Stimulated activated CD4-positive, alpha-beta T cell treated with anti-CD3 and anti-CD28 coated beads, Interleukin-12 subunit alpha, Interleukin-12 subunit beta, amount 100 ng/mL, for 24 hours (primary cell): ENCODE data around the gene MTFP1.
"Not testable (repeated sequence)": the region's sequence is repeated elsewhere in the genome, so short reads cannot be mapped to it uniquely, and the experiment has no call there.

Source experiments
- DNase-seq, 2 experiments: peaks; one replicate each; pipeline ENCODE4 v3.0.0-alpha.2; 2020; ENCODE audit warnings: low read depth in 2 of 2

Gene MTFP1

GRCh38 chr22:30425327-30425615 lies 297 bp upstream of the MTFP1 start:
- DNase-seq, result no peak

DNA sequence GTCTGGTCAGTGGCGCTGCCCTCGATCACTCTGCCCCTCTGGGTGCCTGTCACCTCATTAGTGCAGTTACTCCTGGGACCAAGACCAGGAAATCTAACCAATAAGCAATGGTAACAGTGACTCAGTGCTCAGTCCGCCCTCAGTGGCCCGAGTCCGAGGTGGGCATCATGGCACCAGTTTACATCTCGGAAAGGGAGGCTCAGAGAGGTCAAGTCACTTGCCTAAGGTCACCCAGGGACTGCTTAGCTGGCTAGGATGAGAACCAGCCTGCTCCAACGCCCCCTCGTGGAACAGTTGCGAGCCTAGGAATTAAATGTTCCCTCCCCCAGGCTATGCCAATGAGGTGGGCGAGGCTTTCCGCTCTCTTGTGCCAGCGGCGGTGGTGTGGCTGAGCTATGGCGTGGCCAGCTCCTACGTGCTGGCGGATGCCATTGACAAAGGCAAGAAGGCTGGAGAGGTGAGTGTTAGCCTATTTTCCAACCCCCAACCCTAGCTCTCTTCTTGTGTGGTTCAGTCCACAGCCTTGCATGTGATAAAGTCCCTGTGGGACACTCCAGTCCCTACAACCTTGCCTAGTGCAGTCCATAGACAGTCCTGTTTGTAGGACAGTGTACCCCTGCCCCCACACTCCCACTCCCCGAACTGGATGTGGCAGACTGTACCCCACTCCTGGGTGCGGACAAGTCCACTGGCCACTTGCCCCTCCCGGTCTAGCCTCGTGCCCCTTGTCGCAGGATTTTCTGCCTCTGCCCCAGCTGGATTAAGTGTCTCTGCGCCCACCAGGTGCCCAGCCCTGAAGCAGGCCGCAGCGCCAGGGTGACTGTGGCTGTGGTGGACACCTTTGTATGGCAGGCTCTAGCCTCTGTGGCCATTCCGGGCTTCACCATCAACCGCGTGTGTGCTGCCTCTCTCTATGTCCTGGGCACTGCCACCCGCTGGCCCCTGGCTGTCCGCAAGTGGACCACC lies 1.1 kb downstream of the MTFP1 start:
- peak; percentile 74 to 94 for DNase-seq

- DNase-seq, result no peak
These were observed 2.3 kb downstream of the MTFP1 start for GRCh38 chr22:30427871-30428270.

GRCh38 chr22:30429887-30430286 lies 4.3 kb downstream of the MTFP1 start:
- DNase-seq, result no peak

GRCh38 chr22:30430933-30431332 lies 5.4 kb downstream of the MTFP1 start:
- DNase-seq, result no peak

DNA sequence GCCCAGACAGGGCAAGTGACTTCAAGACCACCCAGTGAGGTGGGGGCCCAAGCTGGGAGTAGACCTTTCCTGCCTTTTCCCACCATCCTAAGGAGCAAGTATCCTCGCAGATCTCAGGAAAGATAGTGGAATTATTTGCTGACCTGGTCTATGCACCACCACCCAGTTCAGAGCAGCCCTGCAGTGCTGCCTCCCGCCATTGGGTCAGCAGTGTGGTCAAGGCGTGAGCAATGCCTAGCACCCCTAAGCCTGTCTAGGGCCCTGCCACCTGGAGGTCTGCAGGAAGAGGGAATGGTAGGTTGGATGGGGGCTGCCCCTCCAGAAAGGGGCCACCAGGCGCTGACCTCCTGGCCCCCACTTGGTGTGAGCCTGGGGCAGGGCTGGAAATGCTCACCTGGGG lies 6.5 kb downstream of the MTFP1 start:
- DNase-seq, result no peak

DNA sequence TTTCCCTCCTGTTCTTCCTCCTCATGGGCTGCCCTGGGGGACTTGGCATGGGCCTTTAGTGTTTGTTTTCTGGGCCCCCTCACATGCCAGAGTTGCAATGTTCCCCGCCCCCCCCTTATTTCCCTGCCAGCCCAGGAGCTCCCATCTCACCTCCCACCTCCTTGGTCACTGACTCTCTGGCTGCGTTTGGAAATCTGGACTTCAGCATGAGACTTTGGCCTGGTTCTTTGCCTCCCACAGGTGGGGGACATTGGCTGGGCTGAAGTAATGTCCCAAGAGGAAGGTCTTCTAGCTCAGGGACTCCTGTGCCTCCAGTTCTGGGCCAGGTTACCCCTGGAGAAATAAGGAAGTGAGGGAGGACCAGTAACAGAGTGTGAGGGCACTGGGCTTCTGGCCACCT lies 7.0 kb downstream of the MTFP1 start:
- no peak for DNase-seq

- DNase-seq, result no peak
These were observed 7.7 kb downstream of the MTFP1 start for GRCh38 chr22:30433227-30433626.

DNA sequence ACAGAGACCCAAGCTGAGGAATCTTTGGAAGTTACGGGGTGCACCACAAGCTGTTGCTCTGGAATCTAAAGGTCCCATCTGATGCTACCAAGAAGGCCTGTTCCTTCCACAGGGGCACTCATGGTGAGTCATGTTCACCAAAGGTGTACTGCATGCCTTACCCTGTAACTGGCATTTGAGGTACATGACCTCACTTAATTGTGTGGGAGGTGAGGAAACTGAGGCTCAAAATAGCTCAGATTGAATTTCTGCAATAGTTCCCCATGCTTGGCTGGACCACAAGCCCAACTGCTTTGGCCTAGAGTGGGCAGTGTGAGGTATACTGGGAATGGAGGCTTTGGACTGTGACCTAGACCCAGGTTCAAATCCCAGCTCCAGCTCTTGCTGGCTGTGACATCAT lies 8.2 kb downstream of the MTFP1 start:
- DNase-seq, result no peak

GRCh38 chr22:30434843-30435242 lies 9.3 kb downstream of the MTFP1 start:
- no peak for DNase-seq

- DNase-seq, result peak; percentile 56 to 66
These were observed 10.1 kb downstream of the MTFP1 start for GRCh38 chr22:30435674-30436126.

- DNase-seq, result no peak
These were observed 10.6 kb downstream of the MTFP1 start for GRCh38 chr22:30436196-30436595.

- no peak for DNase-seq
These were observed 13.0 kb downstream of the MTFP1 start for GRCh38 chr22:30438559-30438958.

DNA sequence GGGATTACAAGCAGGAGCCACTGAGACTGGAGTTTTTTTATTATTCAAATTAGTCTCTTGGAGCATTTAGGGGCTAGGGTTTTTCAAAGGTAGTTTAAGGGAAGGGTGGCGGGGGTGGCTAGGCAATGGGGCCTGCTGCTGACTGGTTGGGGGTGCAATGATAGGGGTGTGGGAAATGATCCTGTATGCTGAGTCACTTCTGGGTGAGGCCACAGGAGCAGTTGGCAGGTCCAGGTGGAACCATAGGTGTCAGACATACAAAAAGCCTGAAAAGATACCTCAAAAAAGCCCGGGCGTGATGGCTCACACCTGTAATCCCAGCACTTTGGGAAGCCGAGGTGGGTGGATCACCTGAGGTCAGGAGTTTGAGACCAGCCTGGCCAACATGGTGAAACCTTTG lies 13.7 kb downstream of the MTFP1 start:
- DNase-seq, result no peak

DNA sequence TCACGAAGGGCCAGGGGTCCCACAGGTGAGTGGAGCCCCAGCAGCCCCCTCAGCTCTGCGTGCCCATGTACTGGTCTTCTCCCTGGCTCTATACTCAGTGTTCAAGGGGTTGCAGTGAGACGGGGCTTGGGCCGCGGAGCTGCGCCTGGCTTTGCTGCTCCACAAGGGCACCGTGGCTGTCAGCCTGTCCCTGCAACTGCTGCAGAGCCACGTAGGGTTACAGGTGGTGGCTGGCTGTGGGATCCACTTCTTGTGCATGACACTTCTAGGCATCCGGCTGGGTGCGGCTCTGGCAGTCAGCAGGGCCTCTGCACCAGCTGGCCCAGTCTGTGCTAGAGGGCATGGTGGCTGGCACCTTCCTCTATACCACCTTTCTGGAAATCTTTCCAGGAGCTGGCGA lies 14.3 kb downstream of the MTFP1 start:
- no peak for DNase-seq

DNA sequence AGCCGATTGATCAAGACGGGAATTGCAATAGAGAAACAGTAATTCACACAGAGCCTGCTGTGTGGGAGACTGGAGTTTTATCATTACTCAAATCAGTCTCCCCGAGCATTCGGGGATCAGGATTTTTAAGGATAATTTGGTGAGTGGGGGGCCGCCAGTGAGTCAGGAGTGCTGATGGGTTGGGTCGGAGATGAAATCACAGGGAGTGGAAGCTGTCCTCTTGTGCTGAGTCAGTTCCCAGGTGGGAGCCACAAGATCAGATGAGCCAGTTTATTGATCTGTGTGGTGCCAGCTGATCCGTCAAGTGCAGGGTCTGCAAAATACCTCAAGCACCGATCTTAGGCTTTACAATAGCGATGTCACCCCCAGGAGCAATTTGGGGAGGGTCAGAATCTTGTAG lies 15.5 kb downstream of the MTFP1 start:
- DNase-seq, result no peak

- peak in 1 of 2 experiments; percentile 47 for DNase-seq
These were observed 19.3 kb downstream of the MTFP1 start for GRCh38 chr22:30444632-30445437.

DNA sequence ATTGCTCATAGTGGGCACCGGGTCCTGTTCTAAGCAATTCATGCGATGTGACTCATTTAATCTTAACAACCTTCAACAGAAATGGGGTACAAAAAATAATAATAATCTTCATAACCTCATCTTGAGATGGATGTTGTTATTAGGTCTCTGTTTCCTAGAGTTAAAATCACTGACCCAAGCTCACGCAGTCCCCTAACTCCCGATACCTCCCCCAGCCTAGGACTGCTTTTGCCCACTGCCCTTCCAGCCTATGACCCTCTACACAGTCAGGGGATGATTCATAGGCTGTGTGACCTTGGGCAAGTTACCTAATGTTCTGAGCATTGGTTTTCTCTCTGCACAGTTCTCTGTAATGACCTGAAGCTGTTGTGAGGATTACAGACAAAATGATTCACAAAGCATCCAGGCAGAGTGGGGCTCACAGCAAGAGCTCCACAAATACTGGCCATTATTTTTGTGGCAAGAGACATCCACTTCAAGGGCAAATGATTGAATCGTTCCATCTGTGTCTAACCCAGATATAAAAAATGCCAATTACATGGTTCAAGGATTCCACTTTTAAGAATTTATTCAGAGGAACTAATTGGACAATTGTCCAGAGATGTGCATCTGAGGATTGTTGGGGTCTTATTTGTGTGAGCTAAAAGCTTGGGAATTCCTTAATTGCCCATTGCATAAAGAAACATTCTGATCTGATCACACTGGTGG lies 20.0 kb downstream of the MTFP1 start:
- DNase-seq, result no peak

DNA sequence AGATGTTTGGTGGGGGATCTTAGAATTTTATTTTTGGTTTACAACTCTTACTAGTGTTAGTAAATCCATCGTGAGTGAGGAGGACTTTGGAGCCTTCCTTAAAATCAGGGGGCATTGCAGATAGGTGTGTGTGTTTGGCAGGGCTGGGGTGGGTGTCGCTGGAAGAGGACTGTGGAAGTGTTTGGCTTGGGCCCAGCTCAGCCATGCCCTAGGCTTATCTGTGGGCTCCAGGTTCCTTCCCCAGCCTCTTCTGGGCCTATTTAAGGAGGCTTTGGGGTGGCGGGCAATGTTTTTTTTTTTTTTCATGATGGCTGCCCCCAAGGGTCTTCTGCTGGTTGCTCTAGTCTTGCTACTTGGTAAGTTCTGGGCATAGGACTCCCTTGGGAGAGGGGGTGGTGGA lies 22.1 kb downstream of the MTFP1 start:
- no peak for DNase-seq

- DNase-seq, result not testable (repeated sequence)
These were observed 25.9 kb downstream of the MTFP1 start for GRCh38 chr22:30451488-30451887.

GRCh38 chr22:30452861-30453260 lies 27.3 kb downstream of the MTFP1 start:
- no peak for DNase-seq
